ENCODE measurements around the gene ABCA10.

DNA sequence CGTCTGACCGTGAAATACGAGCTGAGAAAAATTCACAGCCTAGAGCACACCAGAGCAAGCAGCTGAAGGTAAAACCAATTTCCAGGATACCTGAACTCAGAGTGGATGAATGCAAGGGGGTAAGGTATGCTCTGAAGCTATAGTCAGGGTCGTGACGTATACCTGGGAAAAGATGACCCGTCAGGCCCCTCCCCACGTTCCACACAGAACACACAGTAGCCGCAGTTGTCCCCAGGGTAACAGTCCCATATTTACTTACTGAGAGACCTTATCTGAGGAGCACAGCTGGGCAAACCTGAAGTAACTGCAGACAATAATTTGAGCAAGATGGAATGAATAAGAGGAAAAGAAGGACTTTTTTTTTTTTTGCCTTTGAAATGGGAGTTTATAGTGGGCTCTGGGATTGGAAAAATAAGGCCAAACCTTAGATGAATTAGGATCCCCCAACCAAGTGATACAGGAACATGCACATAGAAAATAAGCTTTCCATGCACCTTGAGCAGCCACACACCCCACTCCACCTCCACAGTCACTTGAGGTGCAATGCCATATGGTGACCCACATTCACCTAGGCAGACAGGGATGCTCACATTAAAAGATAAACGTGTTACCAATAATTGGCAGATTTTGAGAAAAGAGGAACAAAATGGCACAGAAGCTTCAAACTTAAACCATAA, 124.9 kb downstream of the ABCA10 start:
- TF ChIP-seq POLR2A (IDR thresholded peaks at IDR 0.05; ENCODE audit: borderline replicate concordance, extremely low read depth, insufficient read depth, insufficient read length) (no peak), JUND (IDR thresholded peaks at IDR 0.05) (no peak), POLR2AphosphoS5 (IDR thresholded peaks at IDR 0.05; ENCODE audit: low read depth, low read length) (no peak), FOSL1 (IDR thresholded peaks at IDR 0.05; ENCODE audit: low read depth) (no peak), EGR1 (IDR thresholded peaks at IDR 0.05; ENCODE audit: low read depth) (no peak), ZNF274 (IDR thresholded peaks at IDR 0.05; ENCODE audit: low read depth, low read length) (no peak), EZH2phosphoT487 (IDR thresholded peaks at IDR 0.05; ENCODE audit: borderline replicate concordance) (no peak), ZFX (IDR thresholded peaks at IDR 0.05) (no peak), CBX3 (IDR thresholded peaks at IDR 0.05; ENCODE audit: low read depth) (no peak), YY1 (IDR thresholded peaks at IDR 0.05; ENCODE audit: extremely low read depth, insufficient replicate concordance, low read depth, low read length) (no peak), RAD21 (IDR thresholded peaks at IDR 0.05; ENCODE audit: low read depth) (no peak)
- TF ChIP-seq, protein P1, sequence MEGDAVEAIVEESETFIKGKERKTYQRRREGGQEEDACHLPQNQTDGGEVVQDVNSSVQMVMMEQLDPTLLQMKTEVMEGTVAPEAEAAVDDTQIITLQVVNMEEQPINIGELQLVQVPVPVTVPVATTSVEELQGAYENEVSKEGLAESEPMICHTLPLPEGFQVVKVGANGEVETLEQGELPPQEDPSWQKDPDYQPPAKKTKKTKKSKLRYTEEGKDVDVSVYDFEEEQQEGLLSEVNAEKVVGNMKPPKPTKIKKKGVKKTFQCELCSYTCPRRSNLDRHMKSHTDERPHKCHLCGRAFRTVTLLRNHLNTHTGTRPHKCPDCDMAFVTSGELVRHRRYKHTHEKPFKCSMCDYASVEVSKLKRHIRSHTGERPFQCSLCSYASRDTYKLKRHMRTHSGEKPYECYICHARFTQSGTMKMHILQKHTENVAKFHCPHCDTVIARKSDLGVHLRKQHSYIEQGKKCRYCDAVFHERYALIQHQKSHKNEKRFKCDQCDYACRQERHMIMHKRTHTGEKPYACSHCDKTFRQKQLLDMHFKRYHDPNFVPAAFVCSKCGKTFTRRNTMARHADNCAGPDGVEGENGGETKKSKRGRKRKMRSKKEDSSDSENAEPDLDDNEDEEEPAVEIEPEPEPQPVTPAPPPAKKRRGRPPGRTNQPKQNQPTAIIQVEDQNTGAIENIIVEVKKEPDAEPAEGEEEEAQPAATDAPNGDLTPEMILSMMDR (IDR thresholded peaks at IDR 0.05 in 2 of 3, conservative IDR thresholded peaks at IDR 0.05 in 1 of 3; ENCODE audit: borderline replicate concordance in 1 of 3, insufficient read depth in 1 of 3, low read depth in 2 of 3, low read length in 2 of 3): no peak
- TF ChIP-seq, protein P2, sequence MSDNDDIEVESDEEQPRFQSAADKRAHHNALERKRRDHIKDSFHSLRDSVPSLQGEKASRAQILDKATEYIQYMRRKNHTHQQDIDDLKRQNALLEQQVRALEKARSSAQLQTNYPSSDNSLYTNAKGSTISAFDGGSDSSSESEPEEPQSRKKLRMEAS (IDR thresholded peaks at IDR 0.05): no peak
- TF ChIP-seq, protein P3, sequence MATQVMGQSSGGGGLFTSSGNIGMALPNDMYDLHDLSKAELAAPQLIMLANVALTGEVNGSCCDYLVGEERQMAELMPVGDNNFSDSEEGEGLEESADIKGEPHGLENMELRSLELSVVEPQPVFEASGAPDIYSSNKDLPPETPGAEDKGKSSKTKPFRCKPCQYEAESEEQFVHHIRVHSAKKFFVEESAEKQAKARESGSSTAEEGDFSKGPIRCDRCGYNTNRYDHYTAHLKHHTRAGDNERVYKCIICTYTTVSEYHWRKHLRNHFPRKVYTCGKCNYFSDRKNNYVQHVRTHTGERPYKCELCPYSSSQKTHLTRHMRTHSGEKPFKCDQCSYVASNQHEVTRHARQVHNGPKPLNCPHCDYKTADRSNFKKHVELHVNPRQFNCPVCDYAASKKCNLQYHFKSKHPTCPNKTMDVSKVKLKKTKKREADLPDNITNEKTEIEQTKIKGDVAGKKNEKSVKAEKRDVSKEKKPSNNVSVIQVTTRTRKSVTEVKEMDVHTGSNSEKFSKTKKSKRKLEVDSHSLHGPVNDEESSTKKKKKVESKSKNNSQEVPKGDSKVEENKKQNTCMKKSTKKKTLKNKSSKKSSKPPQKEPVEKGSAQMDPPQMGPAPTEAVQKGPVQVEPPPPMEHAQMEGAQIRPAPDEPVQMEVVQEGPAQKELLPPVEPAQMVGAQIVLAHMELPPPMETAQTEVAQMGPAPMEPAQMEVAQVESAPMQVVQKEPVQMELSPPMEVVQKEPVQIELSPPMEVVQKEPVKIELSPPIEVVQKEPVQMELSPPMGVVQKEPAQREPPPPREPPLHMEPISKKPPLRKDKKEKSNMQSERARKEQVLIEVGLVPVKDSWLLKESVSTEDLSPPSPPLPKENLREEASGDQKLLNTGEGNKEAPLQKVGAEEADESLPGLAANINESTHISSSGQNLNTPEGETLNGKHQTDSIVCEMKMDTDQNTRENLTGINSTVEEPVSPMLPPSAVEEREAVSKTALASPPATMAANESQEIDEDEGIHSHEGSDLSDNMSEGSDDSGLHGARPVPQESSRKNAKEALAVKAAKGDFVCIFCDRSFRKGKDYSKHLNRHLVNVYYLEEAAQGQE (IDR thresholded peaks at IDR 0.05; ENCODE audit: low read depth): no peak
